WERI-Rb-1 (cell line): Measurements from ENCODE around the gene ARHGEF19.

Experiments used
- DNase-seq: peaks from one replicate; pipeline ENCODE4 v3.0.0-alpha.2; 2020
- H3K27ac ChIP-seq: fragments of 250-450 bp; sonication (Bioruptor Pico); 2 replicates; pipeline ENCODE4 v1.5.1; 2020; ENCODE audit warnings: mild to moderate bottlenecking, moderate library complexity
- H3K27me3 ChIP-seq: fragments of 250-450 bp; sonication (Bioruptor Pico); 2 replicates; pipeline ENCODE4 v1.5.1; 2021; ENCODE audit warnings: mild to moderate bottlenecking, low read depth, moderate library complexity; ENCODE audit not compliant: insufficient read depth, severe bottlenecking
- H3K36me3 ChIP-seq: fragments of 250-450 bp; sonication (Bioruptor Pico); 2 replicates; pipeline ENCODE4 v1.5.1; 2020; ENCODE audit warnings: mild to moderate bottlenecking, moderate library complexity
- H3K4me3 ChIP-seq: 2 replicates; pipeline ENCODE4 v1.5.1; 2011; ENCODE audit warnings: low read depth, mild to moderate bottlenecking, control low read depth, low read length
- H3K9me3 ChIP-seq: fragments of 250-450 bp; sonication (Bioruptor Pico); 2 replicates; pipeline ENCODE4 v1.5.1; 2021; ENCODE audit warnings: mild to moderate bottlenecking, moderate library complexity; ENCODE audit not compliant: severe bottlenecking
- CTCF ChIP-seq: IDR thresholded peaks from 2 replicates; pipeline ENCODE4 v1.5.1; 2011; ENCODE audit warnings: low read depth, mild to moderate bottlenecking, control low read depth, inconsistent platforms, low read length

ARHGEF19 gene

GRCh38 chr1:16256478-16256877, 44.0 kb upstream of the ARHGEF19 start:
- no peak for TF ChIP-seq CTCF
- H3K4me3 ChIP-seq, result no peak overlapping the region
- no peak overlapping the region for H3K27ac ChIP-seq
- H3K27me3 ChIP-seq, result no peaks in the 10 kb centered on the region
- peaks cover 38% of the 10 kb centered on the region for H3K36me3 ChIP-seq
- DNase-seq, result no peak
- no peaks in the 10 kb centered on the region for H3K9me3 ChIP-seq

DNA sequence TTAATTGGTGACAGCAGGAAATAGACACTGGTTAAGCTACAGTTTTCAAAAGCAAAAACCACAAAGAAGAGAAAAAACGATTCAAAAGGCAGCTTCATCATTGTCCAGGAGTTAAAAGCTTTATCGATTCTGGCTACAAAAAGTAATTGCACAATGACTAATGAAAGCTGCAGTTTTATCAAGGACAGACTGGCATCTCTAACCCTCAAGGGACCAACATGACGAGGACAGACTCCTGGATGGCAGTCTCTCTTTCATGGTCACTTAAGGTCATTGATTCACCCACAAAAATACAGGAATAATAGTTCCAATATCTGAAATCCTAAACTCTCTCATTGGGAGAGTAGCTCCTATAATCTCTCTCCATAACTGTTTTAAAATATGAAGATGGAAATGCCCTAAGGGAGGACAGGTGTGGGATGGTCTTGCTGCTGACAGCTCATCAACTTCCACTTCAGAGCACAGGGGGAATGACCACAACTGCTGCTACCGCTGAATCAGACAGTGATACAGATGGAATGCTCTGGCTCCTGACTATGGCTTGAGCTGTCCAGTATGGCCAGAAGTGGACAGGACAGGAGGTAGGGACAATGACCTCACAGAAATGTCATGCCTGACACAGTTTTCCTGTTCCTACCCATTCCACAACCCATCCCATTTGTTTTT, 41.9 kb upstream of the ARHGEF19 start:
- H3K27ac ChIP-seq, result no peak overlapping the region
- TF ChIP-seq CTCF, result no peak
- H3K36me3 ChIP-seq, result peaks cover 48% of the 10 kb centered on the region
- no peak for DNase-seq
- H3K9me3 ChIP-seq, result no peaks in the 10 kb centered on the region
- H3K27me3 ChIP-seq, result no peaks in the 10 kb centered on the region
- H3K4me3 ChIP-seq, result no peak overlapping the region

DNA sequence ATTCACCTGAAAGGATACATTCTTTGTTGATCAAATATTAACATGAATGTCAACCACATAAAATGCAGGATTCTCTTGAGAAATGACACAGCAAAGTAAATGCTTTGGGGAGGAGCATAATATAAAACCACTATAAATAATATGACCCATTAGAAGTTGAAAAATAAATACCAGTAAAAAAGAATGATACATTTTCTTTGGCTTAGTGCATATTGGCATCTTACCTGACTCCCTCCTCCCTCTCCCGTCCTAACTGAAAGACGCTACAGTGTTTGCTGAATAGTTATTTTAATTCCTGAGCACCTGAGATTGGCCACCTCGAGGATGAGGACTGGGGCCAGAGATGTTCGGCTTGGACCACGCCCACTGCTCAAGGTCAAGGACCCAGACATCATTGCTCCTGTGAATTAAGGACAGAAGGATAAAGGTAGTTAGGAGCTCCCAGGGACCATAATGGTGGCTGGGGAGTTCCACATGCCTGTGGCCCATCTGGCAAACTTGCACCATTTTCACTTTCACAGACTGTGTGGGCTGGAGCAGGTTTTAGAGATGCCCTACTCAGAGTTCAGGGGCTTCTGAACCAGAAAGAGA, 41.0 kb upstream of the ARHGEF19 start:
- peaks cover 51% of the 10 kb centered on the region for H3K36me3 ChIP-seq

DNA sequence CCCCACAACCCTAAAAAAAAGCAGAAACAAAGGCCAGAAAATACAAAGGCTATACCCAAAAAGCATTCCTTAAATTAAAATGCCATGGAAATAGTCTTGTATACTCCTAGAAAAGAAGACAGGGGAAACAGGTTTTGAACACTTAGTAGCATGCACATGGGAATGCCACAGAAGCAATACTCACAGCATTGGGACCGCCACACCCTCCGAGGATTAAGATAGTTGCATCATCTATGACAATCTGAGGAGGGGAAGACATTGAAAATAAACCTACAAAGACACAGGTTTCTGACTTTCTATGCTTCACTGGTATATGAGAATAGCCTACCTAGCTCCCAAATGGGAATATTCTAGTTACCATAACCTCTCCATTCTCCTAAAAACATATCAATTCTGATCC, 40.5 kb upstream of the ARHGEF19 start:
- TF ChIP-seq CTCF, result no peak
- Histone ChIP-seq H3K4me3 (no peak overlapping the region), H3K27me3 (no peaks in the 10 kb centered on the region), H3K36me3 (peaks cover 51% of the 10 kb centered on the region), H3K27ac (no peak overlapping the region), H3K9me3 (no peaks in the 10 kb centered on the region)
- DNase-seq, result no peak

More for the DNA sequence above, 41.0 kb upstream of the ARHGEF19 start:
- Histone ChIP-seq H3K9me3 (no peaks in the 10 kb centered on the region), H3K4me3 (no peak overlapping the region), H3K27ac (no peak overlapping the region), H3K27me3 (no peaks in the 10 kb centered on the region)
- no peak for DNase-seq
- TF ChIP-seq CTCF, result no peak

DNA sequence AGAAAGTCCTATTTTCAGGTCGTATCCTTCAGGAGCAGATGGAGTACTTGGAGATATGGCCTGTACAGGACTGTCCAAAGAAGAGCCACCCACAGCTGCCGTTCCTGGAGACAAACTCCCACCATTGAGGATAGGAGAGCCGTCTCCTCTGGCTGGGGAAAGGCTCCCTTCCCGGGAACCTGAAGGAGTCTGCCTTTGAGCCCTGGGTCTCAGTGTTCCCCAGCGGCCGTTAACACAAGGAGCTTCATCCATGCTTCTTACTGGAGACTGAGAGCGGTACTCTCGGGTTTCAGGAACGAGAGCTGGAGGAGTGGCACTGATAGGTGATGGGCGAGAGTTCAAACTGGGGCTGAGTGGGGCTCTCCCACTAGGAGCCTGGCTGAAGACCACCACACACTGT, 38.9 kb upstream of the ARHGEF19 start:
- Histone ChIP-seq H3K4me3 (no peak overlapping the region), H3K9me3 (no peaks in the 10 kb centered on the region), H3K27ac (no peak overlapping the region), H3K27me3 (no peaks in the 10 kb centered on the region), H3K36me3 (peaks cover 53% of the 10 kb centered on the region)
- no peak for DNase-seq
- TF ChIP-seq CTCF, result no peak
